Measurements from ENCODE around the gene ZNF385D. TPM values are rescaled to one million over a fixed set of nuclear protein-coding genes. Genes with fewer than 3 reads are reported as not detected.

Gene ZNF385D
- total RNA-seq, 1 donor from 2014 or later, result not detected

- intact Hi-C loops (cut with micrococcal nuclease), result no loop called here
Measured at GRCh38 chr3:21673393-21673792, 77.6 kb downstream of the ZNF385D start.

- intact Hi-C loops (cut with micrococcal nuclease), result no loop called here
Measured at GRCh38 chr3:21672303-21672702, 78.7 kb downstream of the ZNF385D start.

GRCh38 chr3:21670386-21670785 lies 80.6 kb downstream of the ZNF385D start:
- intact Hi-C loops (cut with micrococcal nuclease), result no loop called here

GRCh38 chr3:21668012-21668411 lies 83.0 kb downstream of the ZNF385D start:
- intact Hi-C loops (cut with micrococcal nuclease), result no loop called here

- intact Hi-C loops (cut with micrococcal nuclease), result no loop called here
Measured at GRCh38 chr3:21665444-21666100, 85.4 kb downstream of the ZNF385D start.

- intact Hi-C loops (cut with micrococcal nuclease), result no loop called here
Measured at GRCh38 chr3:21664996-21665395, 86.0 kb downstream of the ZNF385D start.

- intact Hi-C loops (cut with micrococcal nuclease), result no loop called here
Measured at GRCh38 chr3:21662403-21662802, 88.6 kb downstream of the ZNF385D start.

GRCh38 chr3:21654662-21655061 lies 96.3 kb downstream of the ZNF385D start:
- intact Hi-C loops (cut with micrococcal nuclease), result no loop called here

- intact Hi-C loops (cut with micrococcal nuclease), result no loop called here
Measured at GRCh38 chr3:21654241-21654640, 96.8 kb downstream of the ZNF385D start.

GRCh38 chr3:21649519-21649918 lies 101.5 kb downstream of the ZNF385D start:
- intact Hi-C loops (cut with micrococcal nuclease), result no loop called here

- intact Hi-C loops (cut with micrococcal nuclease), result no loop called here
Measured at GRCh38 chr3:21647961-21648360, 103.0 kb downstream of the ZNF385D start.

GRCh38 chr3:21645121-21645897 lies 105.7 kb downstream of the ZNF385D start:
- intact Hi-C loops (cut with micrococcal nuclease), result no loop called here

GRCh38 chr3:21644268-21644667 lies 106.7 kb downstream of the ZNF385D start:
- intact Hi-C loops (cut with micrococcal nuclease), result no loop called here

GRCh38 chr3:21643752-21644151 lies 107.3 kb downstream of the ZNF385D start:
- intact Hi-C loops (cut with micrococcal nuclease), result no loop called here

- intact Hi-C loops (cut with micrococcal nuclease), result no loop called here
Measured at GRCh38 chr3:21642433-21642832, 108.6 kb downstream of the ZNF385D start.

GRCh38 chr3:21641959-21642358 lies 109.1 kb downstream of the ZNF385D start:
- intact Hi-C loops (cut with micrococcal nuclease), result no loop called here

GRCh38 chr3:21638488-21638887 lies 112.5 kb downstream of the ZNF385D start:
- intact Hi-C loops (cut with micrococcal nuclease), result no loop called here

- intact Hi-C loops (cut with micrococcal nuclease), result no loop called here
Measured at GRCh38 chr3:21634112-21634511, 116.9 kb downstream of the ZNF385D start.

GRCh38 chr3:21624524-21624923 lies 126.5 kb downstream of the ZNF385D start:
- intact Hi-C loops (cut with micrococcal nuclease), result no loop called here

- intact Hi-C loops (cut with micrococcal nuclease), result no loop called here
Measured at GRCh38 chr3:21621181-21621651, 129.8 kb downstream of the ZNF385D start.

GRCh38 chr3:21620511-21621155 lies 130.4 kb downstream of the ZNF385D start:
- intact Hi-C loops (cut with micrococcal nuclease), result no loop called here

GRCh38 chr3:21618695-21619094 lies 132.3 kb downstream of the ZNF385D start:
- intact Hi-C loops (cut with micrococcal nuclease), result no loop called here
